ENCODE measurements around the gene GLIS2.

The GLIS2 gene

DNA sequence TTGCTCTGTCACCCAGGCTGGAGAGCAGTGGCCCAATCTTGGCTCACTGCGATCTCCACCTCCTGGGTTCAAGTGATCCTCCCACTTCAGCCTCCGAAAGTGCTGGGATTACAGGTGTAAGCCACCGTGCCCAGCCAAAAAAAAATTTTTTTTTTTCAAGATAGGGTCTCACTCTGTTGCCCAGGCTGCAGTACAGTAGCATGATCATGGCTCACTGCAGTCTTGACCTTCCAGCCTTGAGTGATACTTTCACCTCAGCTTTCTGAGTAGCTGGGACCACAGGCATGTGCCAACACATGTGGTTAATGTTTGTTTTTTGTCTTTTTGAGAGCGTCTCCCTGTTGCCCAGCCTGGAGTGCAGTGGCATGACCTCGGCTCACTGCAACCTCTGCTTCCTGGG, 37.0 kb downstream of the GLIS2 start:
- no peak for DNase-seq (ENCODE audit: low read depth)

GRCh38 chr16:4353675-4354074, 37.8 kb downstream of the GLIS2 start:
- no peak for DNase-seq (ENCODE audit: low read depth)

GRCh38 chr16:4354512-4355409, 38.9 kb downstream of the GLIS2 start:
- DNase-seq (ENCODE audit: low read depth) = no peak

DNA sequence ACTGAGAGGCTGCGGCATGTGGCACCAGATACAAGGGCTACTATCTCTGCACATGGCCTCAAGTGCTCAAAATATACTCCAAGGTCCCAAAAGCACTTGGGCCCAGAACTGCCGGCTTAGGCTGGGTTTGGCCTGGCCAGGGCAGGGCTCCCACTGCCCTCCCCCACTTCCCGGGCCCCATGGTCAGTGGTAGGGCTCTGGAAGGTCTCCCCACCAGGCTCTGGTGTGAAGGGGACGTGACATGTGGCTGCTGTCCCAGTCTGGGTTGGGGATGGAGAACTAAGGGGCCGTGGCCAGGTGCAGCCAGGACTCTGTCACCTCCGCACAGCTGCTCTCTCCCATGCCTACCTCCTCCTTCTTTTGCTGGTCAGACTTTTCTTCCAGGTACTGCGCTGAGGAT, 41.0 kb downstream of the GLIS2 start:
- DNase-seq (ENCODE audit: low read depth) = no peak

DNA sequence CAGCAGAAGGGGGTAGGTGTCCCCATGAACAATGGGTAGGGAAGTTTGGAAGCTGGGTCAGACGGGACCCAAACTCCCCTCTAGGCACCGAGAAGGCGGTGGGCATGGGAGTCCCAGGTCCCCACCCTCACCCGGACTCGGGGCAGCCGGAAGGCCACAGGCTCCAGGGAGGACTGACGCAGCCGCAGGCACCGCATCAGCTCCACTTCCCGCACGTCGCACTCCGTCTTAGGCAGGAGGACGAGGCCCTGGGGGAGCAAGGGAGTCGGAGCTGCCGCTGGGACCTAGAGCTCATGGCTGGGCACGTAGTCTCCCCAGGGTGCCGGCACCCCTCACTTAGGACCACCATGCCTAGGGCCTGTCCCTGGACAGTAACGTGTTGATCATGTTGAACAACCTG, 42.4 kb downstream of the GLIS2 start:
- no peak for DNase-seq (ENCODE audit: low read depth)

- DNase-seq (ENCODE audit: low read depth) = no peak
Observed at GRCh38 chr16:4358831-4359561, 43.1 kb downstream of the GLIS2 start.

- DNase-seq (ENCODE audit: low read depth) = no peak
Observed at GRCh38 chr16:4359914-4360313, 44.0 kb downstream of the GLIS2 start.

- no peak for DNase-seq (ENCODE audit: low read depth)
Observed at GRCh38 chr16:4360538-4361021, 44.7 kb downstream of the GLIS2 start.

DNA sequence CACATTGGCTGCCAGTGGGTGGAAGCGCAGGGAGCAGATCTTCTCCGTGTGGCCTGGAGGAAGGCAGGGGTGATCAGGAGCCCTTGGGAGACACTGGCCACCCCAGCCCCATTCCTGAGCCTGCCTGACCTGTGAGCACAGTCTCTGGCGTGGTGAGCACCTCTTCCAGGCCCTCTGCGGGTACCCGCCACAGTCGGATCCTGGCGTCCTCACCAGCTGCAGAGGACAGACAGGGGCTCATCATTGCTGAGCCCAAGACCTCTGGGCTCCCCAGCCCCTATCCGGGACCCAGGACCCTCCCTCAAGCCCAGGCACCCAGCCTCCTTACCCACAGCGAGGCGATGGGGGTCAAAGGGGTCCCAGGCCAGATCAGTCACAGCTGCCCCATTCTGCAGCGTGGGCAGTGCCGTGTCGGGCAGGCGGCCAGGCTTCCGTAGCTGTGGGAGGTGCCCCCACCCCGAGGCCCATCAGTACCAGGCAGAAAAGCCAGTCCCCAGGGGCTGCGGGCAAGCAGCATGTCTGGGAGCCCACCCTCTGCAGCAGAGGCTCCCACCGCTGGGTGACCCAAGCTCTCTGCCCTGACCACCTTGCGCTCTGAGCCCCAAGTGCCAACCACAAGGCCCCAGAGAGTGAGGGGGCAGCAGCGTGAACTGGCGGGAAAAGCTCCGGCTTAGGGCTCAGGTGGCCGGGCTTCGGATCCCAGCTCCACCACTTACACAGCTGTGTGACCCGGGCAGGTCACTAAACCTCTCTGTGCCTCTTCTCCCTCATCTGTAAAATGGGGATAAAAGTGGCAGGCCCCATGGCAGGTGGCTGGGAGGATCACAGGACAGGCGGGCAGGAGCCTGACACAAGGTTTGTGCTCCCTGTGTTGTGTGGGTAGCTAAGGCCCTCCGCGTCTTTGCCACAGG, 45.4 kb downstream of the GLIS2 start:
- no peak for DNase-seq (ENCODE audit: low read depth)

DNA sequence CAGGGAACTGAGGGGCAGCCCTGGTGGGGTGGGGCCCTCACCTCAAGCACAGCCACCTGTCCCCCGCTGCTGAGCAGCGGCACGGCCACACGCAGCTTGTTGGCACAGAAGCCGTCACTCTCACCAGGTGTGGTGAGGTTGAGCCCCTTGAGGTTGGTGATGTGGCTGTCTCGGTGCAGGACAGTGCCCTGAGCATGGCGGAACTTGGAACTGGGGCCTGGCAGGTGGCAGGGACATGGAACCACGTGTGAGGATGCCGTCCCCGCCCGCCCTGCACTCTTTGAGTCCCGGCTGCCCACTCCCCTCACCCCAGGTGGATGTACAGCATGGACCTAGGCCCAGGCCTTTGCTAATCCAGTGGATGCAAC, 46.1 kb downstream of the GLIS2 start:
- DNase-seq (ENCODE audit: low read depth) = no peak

- DNase-seq (ENCODE audit: low read depth) = no peak
Observed at GRCh38 chr16:4362476-4363135, 46.7 kb downstream of the GLIS2 start.

DNA sequence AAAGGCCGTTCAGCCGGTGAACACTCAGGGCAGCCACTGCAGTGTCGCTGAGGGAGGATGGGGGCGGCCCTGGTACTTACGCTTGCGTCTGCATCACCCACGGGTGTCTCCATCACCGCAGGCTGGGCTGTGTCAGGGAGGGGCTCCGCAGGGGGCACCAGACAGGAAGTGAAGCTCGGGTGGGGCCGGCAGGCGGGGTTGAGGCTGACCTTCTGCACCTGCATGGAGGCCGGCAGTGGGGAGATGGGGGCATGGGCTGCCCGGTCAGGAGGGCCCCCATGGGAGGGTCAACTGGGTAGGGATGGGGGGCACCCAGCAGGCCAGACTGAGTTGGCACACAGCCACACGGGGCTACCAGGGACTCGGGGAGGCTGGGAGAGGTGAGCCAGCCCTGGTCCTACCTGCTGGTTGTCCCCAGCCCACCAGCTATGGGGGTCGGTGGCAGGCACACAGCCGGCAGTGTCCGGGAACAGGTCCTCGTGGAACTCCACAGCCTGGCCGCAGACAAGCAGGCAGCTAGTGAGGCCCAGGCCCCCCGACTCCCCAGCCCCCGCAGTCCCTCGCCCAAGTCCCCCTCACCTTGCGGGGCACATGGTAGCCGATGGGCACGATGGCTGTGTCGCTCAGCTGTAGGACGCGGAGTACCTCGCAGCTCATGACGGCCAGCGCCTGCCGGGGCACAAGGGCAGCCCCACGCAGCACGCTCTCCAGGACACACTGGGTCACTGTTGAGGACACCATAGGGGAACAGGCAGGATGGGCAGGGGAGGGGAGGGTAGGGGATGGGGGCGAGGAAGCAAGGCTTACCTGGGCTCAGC, 48.5 kb downstream of the GLIS2 start:
- no peak for DNase-seq (ENCODE audit: low read depth)

- DNase-seq (ENCODE audit: low read depth) = no peak
Observed at GRCh38 chr16:4365014-4365406, 49.1 kb downstream of the GLIS2 start.

DNA sequence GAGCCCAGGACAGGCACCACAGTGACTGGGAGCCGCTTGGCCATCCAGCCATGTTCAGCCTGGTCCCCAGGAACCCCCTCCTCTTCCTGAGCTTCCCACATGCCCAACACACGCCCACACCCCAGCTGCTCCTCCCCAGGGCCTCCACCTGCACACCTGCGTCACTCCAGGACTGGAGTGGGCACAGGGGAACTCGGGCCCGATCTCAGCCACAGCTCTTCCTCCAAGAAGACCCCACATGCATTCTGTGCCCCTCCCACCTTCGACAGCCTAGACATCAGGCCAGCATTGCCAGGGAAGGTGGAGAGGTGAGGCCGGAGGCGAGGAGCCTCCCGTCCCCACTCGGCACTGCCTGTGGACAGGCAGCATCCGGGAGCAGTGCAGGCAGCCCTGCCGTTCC, 49.7 kb downstream of the GLIS2 start:
- DNase-seq (ENCODE audit: low read depth) = no peak

GRCh38 chr16:4366016-4366415, 50.1 kb downstream of the GLIS2 start:
- DNase-seq (ENCODE audit: low read depth) = no peak

- no peak for DNase-seq (ENCODE audit: low read depth)
Observed at GRCh38 chr16:4367393-4367856, 51.6 kb downstream of the GLIS2 start.

- DNase-seq (ENCODE audit: low read depth) = no peak
Observed at GRCh38 chr16:4369007-4369733, 53.3 kb downstream of the GLIS2 start.

- no peak for DNase-seq (ENCODE audit: low read depth)
Observed at GRCh38 chr16:4370151-4370550, 54.3 kb downstream of the GLIS2 start.

- DNase-seq (ENCODE audit: low read depth) = no peak
Observed at GRCh38 chr16:4370570-4371356, 54.9 kb downstream of the GLIS2 start.

Measured in GM04504 (cell line).